Neural cell (in vitro differentiated cells): ENCODE results near the gene TMPRSS3. TPM values are rescaled to one million over a fixed set of nuclear protein-coding genes. Genes with fewer than 3 reads are reported as not detected.

ENCODE experiments used
- H2AFZ ChIP-seq: fragments of 200-600, 300-800 bp; sonication (generic), shearing (Covaris generic); 2 replicates; pipeline ENCODE4 v1.6.0; 2014; ENCODE audit warnings: low read depth, mild to moderate bottlenecking, antibody characterized with exemption, low read length, moderate library complexity
- H3F3A ChIP-seq: fragments of 200-600 bp; shearing (Covaris generic); 2 replicates; pipeline ENCODE4 v1.6.1; 2016; ENCODE audit warnings: mild to moderate bottlenecking, moderate library complexity, mixed read lengths, antibody characterized with exemption, low read length; ENCODE audit not compliant: insufficient read depth, poor library complexity, severe bottlenecking
- H3K27ac ChIP-seq: fragments of 200-600, 300-800 bp; sonication (generic), shearing (Covaris generic); 2 replicates; pipeline ENCODE4 v1.5.1; 2014; ENCODE audit warnings: mild to moderate bottlenecking, low read length, moderate library complexity
- H3K27me3 ChIP-seq: fragments of 300-800, 200-600 bp; sonication (generic), shearing (Covaris generic); 2 replicates; pipeline ENCODE4 v1.6.0; 2014; ENCODE audit warnings: mild to moderate bottlenecking, low read depth, low read length, moderate library complexity; ENCODE audit not compliant: insufficient read depth
- H3K36me3 ChIP-seq: fragments of 300-800, 200-600 bp; sonication (generic), shearing (Covaris generic); 2 replicates; pipeline ENCODE4 v1.5.1; 2014; ENCODE audit warnings: mild to moderate bottlenecking, antibody characterized with exemption, low read length, moderate library complexity; ENCODE audit not compliant: insufficient read depth
- H3K4me2 ChIP-seq: fragments of 300-800, 200-600 bp; sonication (generic), shearing (Covaris generic); 2 replicates; pipeline ENCODE4 v1.6.0; 2014; ENCODE audit warnings: mild to moderate bottlenecking, low read length
- H3K4me3 ChIP-seq: fragments of 300-800, 200-600 bp; sonication (generic), shearing (Covaris generic); 2 replicates; pipeline ENCODE4 v1.5.1; 2014; ENCODE audit warnings: mild to moderate bottlenecking, low read length, moderate library complexity
- H3K79me2 ChIP-seq: fragments of 200-600 bp; shearing (Covaris generic); replicated peaks from 2 replicates; pipeline ENCODE4 v1.6.0; 2014; ENCODE audit warnings: mild to moderate bottlenecking, low read length, moderate library complexity; ENCODE audit not compliant: insufficient read depth
- H3K9ac ChIP-seq: fragments of 300-800, 200-600 bp; sonication (generic), shearing (Covaris generic); 2 replicates; pipeline ENCODE4 v1.6.1; 2016; ENCODE audit warnings: mild to moderate bottlenecking, low read length, mixed read lengths
- H3K9me2 ChIP-seq: fragments of 200-600 bp; shearing (Covaris generic); 2 replicates; pipeline ENCODE4 v1.6.1; 2016; ENCODE audit warnings: mild to moderate bottlenecking, low read length, mixed read lengths; ENCODE audit not compliant: insufficient read depth
- H3K9me3 ChIP-seq: fragments of 200-600, 300-800 bp; sonication (generic), shearing (Covaris generic); 2 replicates; pipeline ENCODE4 v1.6.1; 2016; ENCODE audit warnings: mild to moderate bottlenecking, mixed run types, low read length, moderate library complexity, mixed read lengths
- H4K20me1 ChIP-seq: fragments of 200-600 bp; shearing (Covaris generic); 2 replicates; pipeline ENCODE4 v1.6.1; 2016; ENCODE audit warnings: mild to moderate bottlenecking, mixed run types; ENCODE audit not compliant: insufficient read depth
- EP300 ChIP-seq: fragments of 450-650 bp; conservative IDR thresholded peaks from 2 replicates; pipeline ENCODE4 v1.6.1; 2014; ENCODE audit warnings: antibody characterized with exemption, mild to moderate bottlenecking, moderate library complexity; ENCODE audit not compliant: poor library complexity, severe bottlenecking
- EZH2 ChIP-seq: fragments of 200-600, 300-800 bp; shearing (Covaris generic), sonication (generic); IDR thresholded peaks from 2 replicates; pipeline ENCODE4 v1.6.1; 2014; ENCODE audit warnings: antibody characterized with exemption, low read length, borderline replicate concordance, mild to moderate bottlenecking; ENCODE audit not compliant: insufficient read depth, poor library complexity, severe bottlenecking
- MXI1 ChIP-seq: fragments of 450-650 bp; conservative IDR thresholded peaks from 2 replicates; pipeline ENCODE4 v1.6.1; 2014; ENCODE audit warnings: antibody characterized with exemption, mild to moderate bottlenecking; ENCODE audit not compliant: poor library complexity, severe bottlenecking
- POLR2AphosphoS5 ChIP-seq: IDR thresholded peaks from 2 replicates; pipeline ENCODE4 v1.6.1; 2012
- RAD21 ChIP-seq: fragments of 450-650 bp; conservative IDR thresholded peaks from 2 replicates; pipeline ENCODE4 v1.6.1; 2014; ENCODE audit warnings: antibody characterized with exemption, mild to moderate bottlenecking, moderate library complexity
- SMC3 ChIP-seq: fragments of 450-650 bp; conservative IDR thresholded peaks from 2 replicates; pipeline ENCODE4 v1.6.1; 2014; ENCODE audit warnings: antibody characterized with exemption, mild to moderate bottlenecking, moderate library complexity; ENCODE audit not compliant: poor library complexity
- TAF1 ChIP-seq: IDR thresholded peaks from 2 replicates; pipeline ENCODE4 v1.6.1; 2012; ENCODE audit warnings: low read depth
- polyA plus RNA-seq: library from polyadenylated mRNA; depleted of rRNA; stranded (reverse); fragments of >200 nt; gene quantifications from 2 replicates; pipeline ENCODE4 v1.2.3, GENCODE V29; 2014
- TF ChIP-seq, protein P1 (sequence below): IDR thresholded peaks from 2 replicates; pipeline ENCODE4 v1.6.1; 2012; ENCODE audit warnings: borderline replicate concordance
- TF ChIP-seq, protein P2 (sequence below): fragments of 450-650 bp; IDR thresholded peaks from 2 replicates; pipeline ENCODE4 v1.5.1; 2014; ENCODE audit warnings: antibody characterized with exemption, mild to moderate bottlenecking, moderate library complexity; ENCODE audit not compliant: poor library complexity, severe bottlenecking

Gene TMPRSS3
- polyA plus RNA-seq, 1 donor from 2014 or later, result 0.12 TPM

DNA sequence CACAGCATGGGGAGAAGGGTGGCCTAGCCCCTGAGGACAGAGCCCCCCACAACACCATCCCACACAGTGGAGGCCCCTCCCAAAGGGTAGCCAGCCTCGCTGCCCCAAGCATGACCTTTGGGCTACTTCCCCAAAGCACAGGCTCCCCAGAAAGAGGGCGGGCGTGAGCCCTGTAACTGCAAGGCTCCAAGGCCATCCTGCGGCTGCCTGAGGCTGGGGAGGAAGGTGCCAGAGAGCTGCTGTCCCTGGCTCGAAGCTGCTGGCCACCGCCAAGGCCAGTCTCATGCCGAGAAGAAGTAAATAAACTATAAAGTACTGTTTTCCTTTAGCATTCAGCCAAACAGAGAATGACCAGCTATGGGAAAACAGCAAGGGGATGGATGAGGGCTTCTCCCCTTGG lies 35.3 kb upstream of the TMPRSS3 start:
- no peaks in the 10 kb centered on the region for H3K27me3 ChIP-seq
- H3K9me2 ChIP-seq, result no peaks in the 10 kb centered on the region
- H3K36me3 ChIP-seq, result no peaks in the 10 kb centered on the region
- H3K4me2 ChIP-seq, result no peak overlapping the region
- no peaks in the 10 kb centered on the region for H4K20me1 ChIP-seq
- no peak overlapping the region for H3K27ac ChIP-seq
- TF ChIP-seq SMC3 (no peak), POLR2AphosphoS5 (no peak), MXI1 (no peak), EZH2 (no peak), RAD21 (no peak), TAF1 (no peak), EP300 (no peak)
- TF ChIP-seq, protein P1, sequence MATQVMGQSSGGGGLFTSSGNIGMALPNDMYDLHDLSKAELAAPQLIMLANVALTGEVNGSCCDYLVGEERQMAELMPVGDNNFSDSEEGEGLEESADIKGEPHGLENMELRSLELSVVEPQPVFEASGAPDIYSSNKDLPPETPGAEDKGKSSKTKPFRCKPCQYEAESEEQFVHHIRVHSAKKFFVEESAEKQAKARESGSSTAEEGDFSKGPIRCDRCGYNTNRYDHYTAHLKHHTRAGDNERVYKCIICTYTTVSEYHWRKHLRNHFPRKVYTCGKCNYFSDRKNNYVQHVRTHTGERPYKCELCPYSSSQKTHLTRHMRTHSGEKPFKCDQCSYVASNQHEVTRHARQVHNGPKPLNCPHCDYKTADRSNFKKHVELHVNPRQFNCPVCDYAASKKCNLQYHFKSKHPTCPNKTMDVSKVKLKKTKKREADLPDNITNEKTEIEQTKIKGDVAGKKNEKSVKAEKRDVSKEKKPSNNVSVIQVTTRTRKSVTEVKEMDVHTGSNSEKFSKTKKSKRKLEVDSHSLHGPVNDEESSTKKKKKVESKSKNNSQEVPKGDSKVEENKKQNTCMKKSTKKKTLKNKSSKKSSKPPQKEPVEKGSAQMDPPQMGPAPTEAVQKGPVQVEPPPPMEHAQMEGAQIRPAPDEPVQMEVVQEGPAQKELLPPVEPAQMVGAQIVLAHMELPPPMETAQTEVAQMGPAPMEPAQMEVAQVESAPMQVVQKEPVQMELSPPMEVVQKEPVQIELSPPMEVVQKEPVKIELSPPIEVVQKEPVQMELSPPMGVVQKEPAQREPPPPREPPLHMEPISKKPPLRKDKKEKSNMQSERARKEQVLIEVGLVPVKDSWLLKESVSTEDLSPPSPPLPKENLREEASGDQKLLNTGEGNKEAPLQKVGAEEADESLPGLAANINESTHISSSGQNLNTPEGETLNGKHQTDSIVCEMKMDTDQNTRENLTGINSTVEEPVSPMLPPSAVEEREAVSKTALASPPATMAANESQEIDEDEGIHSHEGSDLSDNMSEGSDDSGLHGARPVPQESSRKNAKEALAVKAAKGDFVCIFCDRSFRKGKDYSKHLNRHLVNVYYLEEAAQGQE, result no peak
- TF ChIP-seq, protein P2, sequence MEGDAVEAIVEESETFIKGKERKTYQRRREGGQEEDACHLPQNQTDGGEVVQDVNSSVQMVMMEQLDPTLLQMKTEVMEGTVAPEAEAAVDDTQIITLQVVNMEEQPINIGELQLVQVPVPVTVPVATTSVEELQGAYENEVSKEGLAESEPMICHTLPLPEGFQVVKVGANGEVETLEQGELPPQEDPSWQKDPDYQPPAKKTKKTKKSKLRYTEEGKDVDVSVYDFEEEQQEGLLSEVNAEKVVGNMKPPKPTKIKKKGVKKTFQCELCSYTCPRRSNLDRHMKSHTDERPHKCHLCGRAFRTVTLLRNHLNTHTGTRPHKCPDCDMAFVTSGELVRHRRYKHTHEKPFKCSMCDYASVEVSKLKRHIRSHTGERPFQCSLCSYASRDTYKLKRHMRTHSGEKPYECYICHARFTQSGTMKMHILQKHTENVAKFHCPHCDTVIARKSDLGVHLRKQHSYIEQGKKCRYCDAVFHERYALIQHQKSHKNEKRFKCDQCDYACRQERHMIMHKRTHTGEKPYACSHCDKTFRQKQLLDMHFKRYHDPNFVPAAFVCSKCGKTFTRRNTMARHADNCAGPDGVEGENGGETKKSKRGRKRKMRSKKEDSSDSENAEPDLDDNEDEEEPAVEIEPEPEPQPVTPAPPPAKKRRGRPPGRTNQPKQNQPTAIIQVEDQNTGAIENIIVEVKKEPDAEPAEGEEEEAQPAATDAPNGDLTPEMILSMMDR, result no peak
- H2AFZ ChIP-seq, result no peak overlapping the region
- peaks cover 12% of the 10 kb centered on the region for H3K9me3 ChIP-seq
- no peak overlapping the region for H3K4me3 ChIP-seq
- no peaks in the 10 kb centered on the region for H3F3A ChIP-seq
- no peaks in the 10 kb centered on the region for H3K79me2 ChIP-seq
- no peak overlapping the region for H3K9ac ChIP-seq

DNA sequence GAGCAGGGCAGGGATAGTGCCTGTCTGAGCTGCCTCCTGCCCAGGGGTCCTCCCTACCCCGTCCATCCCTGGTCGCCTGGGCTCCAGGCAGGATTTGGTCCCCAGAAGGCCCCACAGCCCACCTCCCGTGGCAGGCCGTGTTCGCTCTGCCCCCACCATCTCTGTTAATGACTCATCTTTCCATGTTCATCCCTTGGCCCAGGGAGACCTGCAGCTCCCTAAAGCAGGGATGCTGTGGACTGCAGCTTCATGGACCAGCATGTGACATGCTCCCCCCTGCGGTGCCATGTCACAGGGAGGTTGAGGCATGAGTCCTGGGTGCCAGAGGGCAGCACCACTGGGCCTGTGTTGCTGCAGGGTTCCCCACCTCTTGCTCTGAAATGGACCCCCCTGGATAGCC lies 34.7 kb upstream of the TMPRSS3 start:
- TF ChIP-seq SMC3, result no peak
- Histone ChIP-seq H3K27ac (no peak overlapping the region), H3K9ac (no peak overlapping the region), H4K20me1 (no peaks in the 10 kb centered on the region), H3K9me2 (no peaks in the 10 kb centered on the region), H3K27me3 (no peaks in the 10 kb centered on the region), H3F3A (no peaks in the 10 kb centered on the region), H2AFZ (no peak overlapping the region), H3K79me2 (no peaks in the 10 kb centered on the region), H3K36me3 (no peaks in the 10 kb centered on the region), H3K4me2 (no peak overlapping the region), H3K9me3 (peaks cover 12% of the 10 kb centered on the region), H3K4me3 (no peak overlapping the region)

DNA sequence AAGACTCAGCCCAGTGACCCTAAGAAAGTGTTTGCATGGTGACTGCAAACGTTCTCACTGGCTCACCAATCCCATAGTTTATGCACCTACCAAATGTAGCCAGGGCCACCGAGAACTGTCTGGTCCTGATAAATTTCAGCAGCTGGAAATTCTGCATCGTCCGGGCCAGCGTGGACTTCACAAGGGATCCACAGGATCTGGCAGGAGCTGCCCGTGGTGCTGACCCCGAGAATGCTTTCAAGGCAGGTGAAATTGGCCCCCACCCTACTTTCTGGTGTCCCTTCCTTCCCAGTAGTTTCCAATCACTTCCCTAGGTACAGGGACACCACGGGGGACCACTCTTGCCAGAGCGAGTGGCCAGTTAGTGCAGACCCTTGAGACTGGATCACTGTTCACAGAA lies 34.0 kb upstream of the TMPRSS3 start:
- no peaks in the 10 kb centered on the region for H3K79me2 ChIP-seq
- H2AFZ ChIP-seq, result no peak overlapping the region
- H3K9me3 ChIP-seq, result peaks cover 12% of the 10 kb centered on the region
- no peaks in the 10 kb centered on the region for H3K9me2 ChIP-seq
- TF ChIP-seq, protein P1, result no peak
- TF ChIP-seq POLR2AphosphoS5, result no peak
- TF ChIP-seq EP300, result no peak
- TF ChIP-seq, protein P2, result no peak
- no peak for TF ChIP-seq SMC3
- no peak for TF ChIP-seq EZH2
- no peak for TF ChIP-seq TAF1
- no peak for TF ChIP-seq MXI1
- no peak for TF ChIP-seq RAD21
- no peaks in the 10 kb centered on the region for H3K27me3 ChIP-seq
- no peaks in the 10 kb centered on the region for H4K20me1 ChIP-seq
- no peak overlapping the region for H3K4me2 ChIP-seq
- H3K27ac ChIP-seq, result no peak overlapping the region
- H3K9ac ChIP-seq, result no peak overlapping the region
- no peaks in the 10 kb centered on the region for H3K36me3 ChIP-seq
- H3K4me3 ChIP-seq, result no peak overlapping the region
- no peaks in the 10 kb centered on the region for H3F3A ChIP-seq
